GM12864 (cell line): ENCODE measurements around the gene MLST8.

ENCODE experiments used
- DNase-seq: peaks from one replicate; pipeline ENCODE4 v3.0.0-alpha.2; 2011; ENCODE audit warnings: low read depth
- H3K4me3 ChIP-seq: 2 replicates; pipeline ENCODE4 v1.5.1; 2011; ENCODE audit warnings: mild to moderate bottlenecking, low read depth, low read length, control low read depth
- TF ChIP-seq, protein P1 (sequence below): IDR thresholded peaks from 2 replicates; pipeline ENCODE4 v1.5.1; 2011; ENCODE audit warnings: low read depth, mild to moderate bottlenecking, moderate library complexity, low read length, control low read depth, inconsistent platforms; ENCODE audit errors: missing control alignments

Gene MLST8

DNA sequence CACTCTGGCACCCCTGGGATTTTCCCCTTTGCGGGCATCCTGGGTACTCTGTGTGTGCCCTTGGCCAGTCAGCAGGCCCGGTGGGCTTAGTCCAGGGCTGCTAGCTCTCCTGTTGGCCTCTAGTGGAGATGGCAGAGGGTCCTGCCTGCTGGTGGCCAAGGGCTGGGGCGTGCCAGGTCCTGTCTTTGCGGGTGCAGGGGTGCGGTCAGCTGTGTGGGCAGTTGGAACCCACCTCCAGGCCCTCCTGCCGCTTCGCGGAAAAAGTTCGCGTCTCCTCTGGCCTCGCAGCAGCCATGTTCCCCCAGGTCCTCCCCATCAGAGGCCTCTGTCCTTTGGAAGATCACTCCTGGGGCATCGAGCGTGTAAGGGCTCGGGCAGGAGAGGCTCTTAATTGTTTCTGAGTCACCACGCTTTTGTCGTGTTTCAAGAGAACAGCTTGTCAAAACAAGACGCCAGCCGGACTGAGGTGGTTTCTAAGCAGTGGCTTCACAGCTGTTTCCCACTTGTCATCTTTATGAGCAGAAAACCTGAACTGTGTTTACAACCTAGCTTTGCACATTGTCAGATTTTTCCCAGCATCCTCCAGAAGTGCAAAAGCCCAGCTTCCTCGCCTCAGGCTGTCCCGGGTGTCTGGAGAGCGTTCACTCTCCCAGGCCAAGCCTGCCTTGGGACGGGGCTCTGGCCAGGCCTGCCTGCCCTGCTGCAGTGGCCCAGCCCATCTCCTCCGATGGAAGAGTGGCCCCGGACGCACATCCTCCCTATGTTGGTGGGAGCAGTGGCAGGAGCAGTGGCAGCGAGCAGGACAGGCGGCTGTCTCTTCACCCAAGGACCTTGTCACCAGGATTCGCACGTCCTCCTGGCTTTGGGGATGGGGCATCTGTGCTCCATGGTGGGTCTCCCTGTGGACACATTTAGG is 26.0 kb downstream of the MLST8 start:
- TF ChIP-seq, protein P1, sequence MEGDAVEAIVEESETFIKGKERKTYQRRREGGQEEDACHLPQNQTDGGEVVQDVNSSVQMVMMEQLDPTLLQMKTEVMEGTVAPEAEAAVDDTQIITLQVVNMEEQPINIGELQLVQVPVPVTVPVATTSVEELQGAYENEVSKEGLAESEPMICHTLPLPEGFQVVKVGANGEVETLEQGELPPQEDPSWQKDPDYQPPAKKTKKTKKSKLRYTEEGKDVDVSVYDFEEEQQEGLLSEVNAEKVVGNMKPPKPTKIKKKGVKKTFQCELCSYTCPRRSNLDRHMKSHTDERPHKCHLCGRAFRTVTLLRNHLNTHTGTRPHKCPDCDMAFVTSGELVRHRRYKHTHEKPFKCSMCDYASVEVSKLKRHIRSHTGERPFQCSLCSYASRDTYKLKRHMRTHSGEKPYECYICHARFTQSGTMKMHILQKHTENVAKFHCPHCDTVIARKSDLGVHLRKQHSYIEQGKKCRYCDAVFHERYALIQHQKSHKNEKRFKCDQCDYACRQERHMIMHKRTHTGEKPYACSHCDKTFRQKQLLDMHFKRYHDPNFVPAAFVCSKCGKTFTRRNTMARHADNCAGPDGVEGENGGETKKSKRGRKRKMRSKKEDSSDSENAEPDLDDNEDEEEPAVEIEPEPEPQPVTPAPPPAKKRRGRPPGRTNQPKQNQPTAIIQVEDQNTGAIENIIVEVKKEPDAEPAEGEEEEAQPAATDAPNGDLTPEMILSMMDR: no peak
- DNase-seq: no peak
- H3K4me3 ChIP-seq: no peak overlapping the region

DNA sequence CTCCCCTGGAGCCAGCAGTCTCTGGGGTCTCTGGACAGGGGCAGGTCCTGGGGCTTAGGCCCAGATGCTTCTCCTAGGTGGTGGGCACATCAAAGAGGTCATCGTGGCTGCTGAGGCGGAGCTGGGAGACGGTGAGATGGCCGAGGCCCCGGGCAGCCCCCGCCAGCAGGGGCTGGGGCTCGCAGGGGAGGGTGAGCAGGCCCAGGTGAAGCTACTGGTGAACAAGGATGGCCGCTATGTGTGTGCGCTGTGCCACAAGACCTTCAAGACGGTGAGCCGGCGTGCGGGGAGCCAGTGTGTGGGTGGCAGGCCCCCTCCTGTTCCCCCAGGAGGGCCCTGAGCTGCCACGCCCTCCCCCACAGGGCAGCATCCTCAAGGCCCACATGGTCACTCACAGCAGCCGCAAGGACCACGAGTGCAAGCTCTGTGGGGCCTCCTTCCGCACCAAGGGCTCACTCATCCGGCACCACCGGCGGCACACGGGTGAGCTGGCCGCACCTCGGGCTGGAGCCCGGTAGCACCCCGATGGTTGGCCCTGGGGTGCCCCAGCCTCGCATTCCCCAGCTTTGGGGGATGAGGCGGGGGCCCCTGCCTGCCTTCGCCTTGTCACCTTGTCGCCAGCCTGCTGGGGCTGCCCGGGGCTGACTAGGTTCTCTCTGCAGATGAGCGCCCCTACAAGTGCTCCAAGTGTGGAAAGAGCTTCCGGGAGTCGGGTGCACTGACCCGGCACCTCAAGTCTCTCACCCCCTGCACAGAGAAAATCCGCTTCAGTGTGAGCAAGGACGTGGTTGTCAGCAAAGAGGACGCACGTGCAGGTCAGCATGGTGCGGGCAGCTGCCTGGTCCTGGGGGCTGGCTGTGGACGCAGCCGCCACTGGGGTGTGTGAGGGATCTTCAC is 27.1 kb downstream of the MLST8 start:
- no peak overlapping the region for H3K4me3 ChIP-seq
- DNase-seq: no peak
- TF ChIP-seq, protein P1: no peak

DNA sequence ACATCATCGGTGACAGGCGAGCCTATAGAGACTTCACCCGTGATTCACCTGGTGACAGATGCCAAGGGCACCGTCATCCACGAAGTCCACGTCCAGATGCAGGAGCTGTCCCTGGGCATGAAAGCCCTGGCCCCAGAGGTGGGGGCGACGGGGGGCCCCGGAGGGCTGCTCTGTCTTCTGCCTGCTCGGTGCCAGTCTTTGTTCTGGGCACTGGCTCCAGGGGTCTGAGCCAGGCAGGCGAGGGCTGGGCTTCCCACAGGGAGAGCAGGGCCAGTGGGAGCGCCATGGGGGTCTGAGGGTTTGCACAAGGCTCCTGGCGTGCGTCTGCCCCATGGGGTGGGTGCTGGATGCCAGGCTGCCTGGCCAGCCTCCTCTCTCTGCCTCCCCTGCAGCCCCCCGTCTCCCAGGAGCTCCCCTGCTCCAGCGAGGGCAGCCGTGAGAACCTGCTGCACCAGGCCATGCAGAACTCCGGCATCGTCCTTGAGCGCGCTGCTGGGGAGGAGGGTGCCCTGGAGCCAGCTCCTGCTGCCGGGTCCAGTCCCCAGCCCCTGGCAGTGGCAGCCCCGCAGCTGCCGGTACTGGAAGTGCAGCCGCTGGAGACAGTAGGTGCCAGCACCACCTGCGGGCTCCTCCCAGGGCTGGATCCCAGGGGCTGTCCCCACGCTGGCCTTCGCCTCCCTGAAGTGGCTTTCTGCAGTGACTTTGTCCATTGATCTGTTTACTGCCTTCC is 28.0 kb downstream of the MLST8 start:
- TF ChIP-seq, protein P1: no peak
- no peak for DNase-seq

DNA sequence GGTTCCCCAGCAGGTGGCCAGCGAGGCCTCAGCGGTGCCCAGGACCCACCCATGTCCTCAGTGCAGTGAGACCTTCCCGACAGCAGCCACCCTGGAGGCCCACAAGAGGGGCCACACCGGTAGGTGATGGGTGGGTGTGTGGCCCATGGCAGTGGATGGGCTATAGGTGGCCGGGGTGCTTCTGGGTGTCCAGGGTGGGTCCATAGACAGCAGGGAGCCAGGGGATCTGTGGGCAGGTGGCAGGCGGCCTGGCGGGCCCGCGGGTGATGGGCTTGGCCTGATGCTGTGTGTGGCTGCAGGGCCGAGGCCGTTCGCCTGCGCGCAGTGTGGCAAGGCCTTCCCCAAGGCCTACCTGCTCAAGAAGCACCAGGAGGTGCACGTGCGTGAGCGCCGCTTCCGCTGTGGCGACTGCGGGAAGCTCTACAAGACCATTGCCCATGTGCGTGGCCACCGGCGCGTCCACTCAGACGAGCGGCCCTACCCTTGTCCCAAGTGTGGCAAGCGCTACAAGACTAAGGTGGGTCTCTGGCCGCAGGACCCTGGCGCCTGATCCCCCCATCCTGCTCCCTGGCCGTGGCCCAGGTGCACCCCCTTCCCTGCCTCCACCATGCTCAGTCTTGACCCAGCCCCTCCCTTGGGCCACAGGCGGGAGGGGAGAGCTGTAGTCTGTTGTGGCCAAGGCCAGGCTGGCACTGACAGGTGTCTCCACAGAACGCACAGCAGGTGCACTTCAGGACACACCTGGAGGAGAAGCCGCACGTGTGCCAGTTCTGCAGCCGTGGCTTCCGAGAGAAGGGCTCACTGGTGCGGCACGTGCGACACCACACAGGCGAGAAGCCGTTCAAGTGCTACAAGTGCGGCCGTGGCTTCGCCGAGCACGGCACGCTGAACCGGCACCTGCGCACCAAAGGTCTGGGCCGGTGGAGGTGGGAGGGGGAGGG is 28.9 kb downstream of the MLST8 start:
- no peak for DNase-seq
- TF ChIP-seq, protein P1: no peak
- H3K4me3 ChIP-seq: no peak overlapping the region

More for the DNA sequence above, 28.0 kb downstream of the MLST8 start:
- H3K4me3 ChIP-seq: no peak overlapping the region

DNA sequence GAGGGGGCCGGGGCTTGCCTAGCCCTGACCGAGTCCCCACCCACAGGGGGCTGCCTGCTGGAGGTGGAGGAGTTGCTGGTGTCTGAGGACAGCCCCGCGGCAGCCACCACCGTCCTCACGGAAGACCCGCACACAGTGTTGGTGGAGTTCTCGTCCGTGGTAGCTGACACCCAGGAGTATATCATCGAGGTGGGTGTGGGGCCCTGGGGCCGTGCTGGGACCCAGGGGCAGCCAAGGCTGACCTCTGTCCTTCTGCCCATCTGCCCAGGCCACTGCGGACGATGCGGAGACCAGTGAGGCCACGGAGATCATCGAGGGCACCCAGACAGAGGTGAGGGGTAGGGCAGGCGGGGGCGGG is 29.5 kb downstream of the MLST8 start:
- H3K4me3 ChIP-seq: no peak overlapping the region
- TF ChIP-seq, protein P1: no peak
- no peak for DNase-seq

DNA sequence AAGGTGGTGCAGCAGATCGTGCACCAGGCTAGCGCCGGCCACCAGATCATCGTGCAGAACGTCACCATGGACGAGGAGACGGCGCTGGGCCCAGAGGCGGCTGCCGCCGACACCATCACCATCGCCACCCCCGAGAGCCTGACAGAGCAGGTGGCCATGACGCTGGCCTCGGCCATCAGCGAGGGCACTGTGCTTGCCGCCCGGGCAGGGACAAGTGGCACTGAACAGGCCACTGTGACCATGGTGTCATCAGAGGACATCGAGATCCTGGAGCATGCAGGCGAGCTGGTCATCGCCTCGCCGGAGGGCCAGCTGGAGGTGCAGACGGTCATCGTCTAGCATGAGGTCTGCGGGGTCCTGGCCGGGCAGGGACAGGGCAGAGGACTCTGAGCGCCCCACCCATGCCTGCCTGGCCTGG is 30.0 kb downstream of the MLST8 start:
- DNase-seq: no peak
- H3K4me3 ChIP-seq: no peak overlapping the region
- TF ChIP-seq, protein P1: no peak
